IPS-NIHi7 (cell line): Measurements from ENCODE around the gene SLC66A3.
"Not testable (repeated sequence)": the region's sequence is repeated elsewhere in the genome, so short reads cannot be mapped to it uniquely, and the experiment has no call there.

Experiments used
- DNase-seq: peaks from one replicate; pipeline ENCODE4 v3.0.0; 2012; ENCODE audit warnings: mixed read lengths; ENCODE audit errors: extremely low spot score

The SLC66A3 gene

DNA sequence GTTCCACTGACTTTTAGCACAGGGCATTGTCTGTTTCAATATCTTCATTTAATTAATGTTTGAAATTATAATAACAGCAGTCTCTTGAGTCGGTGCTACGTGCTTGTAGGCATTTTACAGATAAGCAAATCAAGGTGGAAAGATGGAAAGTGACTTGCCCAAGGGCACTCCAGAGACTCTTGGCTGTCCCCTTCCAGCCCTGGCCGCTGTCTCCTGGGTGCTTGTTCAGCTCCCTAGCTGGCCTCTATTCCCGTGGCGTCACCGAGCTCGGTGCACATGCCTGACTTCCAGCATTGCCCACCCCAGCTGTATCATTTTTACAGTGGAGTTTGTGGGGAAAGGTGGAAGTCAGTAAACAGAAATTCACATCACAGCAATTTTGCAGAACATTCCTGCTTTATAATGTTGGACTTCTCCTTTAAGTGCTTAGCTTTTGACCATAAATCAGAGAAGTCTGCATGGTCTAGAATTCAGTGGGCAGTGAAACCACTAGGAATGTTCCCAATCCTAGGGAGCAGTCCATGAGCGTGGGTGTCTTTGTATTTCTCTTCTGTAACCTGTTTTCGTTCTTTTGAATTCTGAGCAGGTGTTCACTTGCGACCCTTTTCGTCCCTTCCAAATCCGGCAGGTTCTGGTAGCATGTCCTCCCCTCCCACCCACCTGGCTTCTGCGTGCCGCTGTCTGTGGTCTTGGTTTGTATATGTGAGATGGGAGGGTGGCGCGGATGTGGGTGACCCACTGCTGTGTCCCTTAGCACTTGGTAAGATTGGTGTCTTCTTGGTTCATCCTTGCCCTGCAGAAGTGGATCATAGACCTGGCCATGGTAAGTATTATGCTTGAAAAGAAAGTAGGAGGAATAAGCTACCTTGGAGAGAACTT, 8.4 kb downstream of the SLC66A3 start:
- DNase-seq: no peak

DNA sequence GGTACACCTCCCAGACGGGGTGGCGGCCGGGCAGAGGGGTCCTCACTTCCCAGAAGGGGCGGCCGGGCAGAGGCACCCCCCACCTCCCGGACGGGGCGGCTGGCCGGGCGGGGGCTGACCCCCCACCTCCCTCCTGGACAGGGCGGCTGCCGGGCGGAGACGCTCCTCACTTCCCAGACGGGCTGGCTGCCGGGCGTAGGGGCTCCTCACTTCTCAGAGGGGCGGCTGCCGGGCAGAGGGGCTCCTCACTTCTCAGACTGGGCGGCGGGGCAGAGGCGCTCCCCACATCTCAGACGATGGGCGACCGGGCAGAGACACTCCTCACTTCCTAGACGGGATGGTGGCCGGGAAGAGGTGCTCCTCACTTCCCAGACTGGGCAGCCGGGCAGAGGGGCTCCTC, 9.8 kb downstream of the SLC66A3 start:
- not testable (repeated sequence) for DNase-seq

DNA sequence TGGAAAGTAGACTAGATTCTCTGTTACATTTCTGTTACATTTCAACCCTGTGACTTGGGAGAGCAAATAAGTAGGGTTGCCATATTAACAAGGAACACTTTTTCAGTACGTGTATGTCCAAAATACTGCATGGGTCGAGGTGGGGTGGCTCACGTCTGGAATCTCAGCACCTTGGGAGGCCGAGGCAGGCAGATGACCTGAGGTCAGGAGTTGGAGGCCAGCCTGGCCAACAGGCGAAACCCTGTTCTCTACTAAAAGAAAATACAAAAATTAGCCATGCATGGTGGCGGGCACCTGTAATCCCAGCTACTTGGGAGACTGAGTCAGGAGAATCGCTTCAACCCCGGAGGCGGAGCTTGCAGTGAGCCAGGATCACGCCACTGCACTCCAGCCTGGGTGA, 11.2 kb downstream of the SLC66A3 start:
- DNase-seq: no peak

DNA sequence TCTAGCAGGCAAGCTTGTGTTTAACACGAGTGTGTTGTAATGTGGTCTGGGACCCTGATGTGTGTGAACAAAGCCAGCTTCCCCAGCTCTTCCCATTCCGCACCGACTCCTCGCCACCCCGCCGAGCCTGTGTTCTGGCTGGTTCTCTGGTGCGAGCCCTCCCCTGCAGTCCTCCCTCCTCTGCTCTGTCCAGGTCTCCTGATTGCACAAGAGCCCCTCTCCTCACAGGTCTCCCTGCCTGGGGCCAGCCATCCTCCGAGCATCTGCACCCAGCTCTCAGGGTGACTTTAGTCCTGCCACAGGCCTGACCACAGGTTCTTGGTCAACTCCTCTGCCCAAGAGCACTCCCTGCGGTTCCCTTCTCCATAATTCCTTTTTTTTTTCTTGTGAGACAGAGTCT, 13.2 kb downstream of the SLC66A3 start:
- DNase-seq: no peak

DNA sequence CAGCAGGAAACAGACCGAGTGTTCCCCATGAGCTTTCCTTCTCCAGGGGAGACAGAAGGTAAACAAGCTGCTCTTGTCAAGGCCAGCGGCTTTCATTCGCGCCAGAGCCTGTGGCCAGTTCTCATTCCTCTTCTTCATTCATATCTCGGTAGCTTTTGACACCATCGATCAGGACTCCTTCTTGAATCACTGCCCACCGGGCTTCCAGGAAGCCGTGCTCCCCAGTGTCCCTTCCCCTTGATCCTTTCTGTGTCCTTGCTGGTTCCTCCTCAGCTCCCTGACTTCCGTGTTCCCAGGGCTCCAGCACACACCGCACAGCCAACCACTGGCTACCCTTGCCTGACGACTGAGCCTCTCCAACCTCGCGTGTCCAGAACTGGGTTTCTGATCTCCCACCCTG, 14.1 kb downstream of the SLC66A3 start:
- DNase-seq: no peak

DNA sequence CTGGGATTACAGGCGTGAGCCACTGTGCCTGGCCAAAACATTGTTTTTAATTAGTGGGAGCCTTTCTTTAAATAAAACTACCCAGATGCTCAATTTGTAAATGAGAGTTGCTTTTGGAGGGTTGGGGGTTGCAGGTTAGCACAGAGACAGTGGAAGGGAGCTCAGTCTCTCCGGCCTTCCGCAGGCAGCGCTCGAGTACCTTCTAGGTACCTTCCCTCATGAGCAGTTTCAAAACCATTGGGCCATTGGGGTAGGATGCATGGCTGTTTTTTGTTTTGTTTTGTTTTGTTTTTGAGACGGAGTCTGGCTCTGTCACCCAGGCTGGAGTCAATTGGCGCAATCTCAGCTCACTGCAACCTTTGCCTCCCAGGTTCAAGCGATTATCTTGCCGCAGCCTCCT, 19.0 kb downstream of the SLC66A3 start:
- DNase-seq: no peak

DNA sequence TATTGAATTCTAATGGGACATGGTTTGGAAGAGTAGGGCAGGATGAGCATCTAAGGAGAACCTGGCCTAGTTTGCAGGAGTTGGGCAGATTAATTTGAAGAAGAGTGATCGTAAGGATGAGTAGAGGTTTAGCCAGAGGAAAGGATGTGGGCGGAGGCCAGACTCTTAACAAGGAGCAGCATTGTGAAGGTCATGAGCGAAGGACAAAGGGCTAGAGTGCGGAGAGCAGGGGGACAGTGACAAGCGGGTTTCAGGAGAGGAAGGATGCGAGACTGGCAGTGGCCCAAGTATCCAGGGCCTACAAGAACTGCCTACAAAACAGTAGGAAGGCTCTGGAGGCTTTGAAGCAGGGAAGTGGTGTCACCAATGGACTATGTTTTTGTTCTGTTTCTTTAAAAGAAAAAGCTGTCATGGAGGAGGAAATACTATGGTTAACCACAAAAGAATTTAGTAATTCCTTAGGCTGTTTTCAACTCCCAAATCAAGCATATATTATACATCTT, 20.1 kb downstream of the SLC66A3 start:
- DNase-seq: no peak

DNA sequence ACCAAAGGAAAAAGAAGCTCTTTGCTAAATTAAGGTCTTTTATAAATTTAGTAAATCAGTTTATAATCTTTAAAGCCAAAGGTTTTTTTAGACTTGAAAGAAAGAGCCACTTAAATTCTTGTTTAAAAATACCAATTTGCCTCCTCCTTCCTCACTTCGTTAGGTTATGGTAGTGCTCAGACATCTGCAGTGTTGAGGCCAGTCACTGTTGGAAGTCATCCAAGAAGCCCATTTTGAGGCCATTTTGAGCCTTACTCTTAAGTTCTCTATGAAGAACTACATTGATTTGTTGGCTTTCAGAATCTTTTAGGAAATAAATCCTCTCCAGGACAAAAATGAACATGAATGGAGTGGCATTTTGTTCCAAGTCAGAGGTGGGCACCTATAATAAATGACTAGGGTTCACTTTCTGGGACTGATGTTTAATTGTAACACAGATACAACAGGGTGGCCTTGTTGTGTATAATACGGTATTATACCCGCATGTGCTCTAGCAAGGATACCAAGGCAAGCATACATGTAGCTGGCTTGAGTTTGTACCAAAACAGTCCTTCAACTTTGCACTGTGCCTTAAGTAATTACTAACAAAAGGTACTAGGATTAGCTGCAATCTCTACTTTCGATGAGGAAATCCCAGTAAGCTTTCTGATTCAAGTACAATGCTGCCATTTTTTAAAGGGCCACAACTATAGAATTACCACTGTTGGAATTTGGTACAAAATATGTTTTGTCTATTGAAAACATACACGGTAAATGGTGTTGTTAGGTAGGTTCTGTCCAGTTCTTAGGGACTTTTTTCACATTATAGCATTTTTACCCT, 22.8 kb downstream of the SLC66A3 start:
- DNase-seq: no peak

DNA sequence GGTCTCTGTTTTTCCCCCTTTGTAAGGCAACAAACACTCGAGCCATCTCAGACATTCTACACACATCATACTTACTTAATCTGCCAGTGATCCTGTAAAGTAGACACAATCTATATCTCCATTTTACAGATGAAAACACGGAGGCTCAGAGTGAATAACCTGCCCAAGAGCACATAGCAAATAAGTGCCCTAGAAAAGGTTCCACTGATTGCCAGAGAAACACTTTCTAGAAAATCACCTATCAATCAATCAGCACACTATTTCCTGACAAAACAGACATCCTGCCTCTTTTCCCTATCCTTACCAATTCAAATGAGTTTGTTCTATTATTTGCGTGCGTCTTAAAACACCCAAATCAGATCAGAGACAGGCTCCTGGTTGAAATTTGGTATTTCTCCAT, 23.9 kb downstream of the SLC66A3 start:
- no peak for DNase-seq

DNA sequence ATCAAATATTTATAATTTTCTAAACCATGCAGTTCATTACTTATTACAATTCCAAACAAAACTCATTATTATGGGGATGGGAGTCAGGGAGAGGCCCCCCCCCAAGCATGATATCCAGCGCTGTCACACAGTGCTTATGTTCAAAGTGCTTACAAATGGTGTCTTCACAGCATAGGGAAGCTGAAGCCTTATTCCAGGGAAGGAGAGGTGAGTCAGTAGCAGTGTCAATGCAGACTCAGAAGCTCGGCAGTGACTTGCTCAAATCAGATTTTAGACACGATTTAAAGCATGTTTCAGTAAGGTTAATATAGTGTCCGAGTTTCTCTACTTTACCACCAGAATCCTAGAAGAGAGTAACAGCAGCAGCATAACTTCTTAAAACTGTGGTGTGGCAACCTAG, 24.6 kb downstream of the SLC66A3 start:
- no peak for DNase-seq

DNA sequence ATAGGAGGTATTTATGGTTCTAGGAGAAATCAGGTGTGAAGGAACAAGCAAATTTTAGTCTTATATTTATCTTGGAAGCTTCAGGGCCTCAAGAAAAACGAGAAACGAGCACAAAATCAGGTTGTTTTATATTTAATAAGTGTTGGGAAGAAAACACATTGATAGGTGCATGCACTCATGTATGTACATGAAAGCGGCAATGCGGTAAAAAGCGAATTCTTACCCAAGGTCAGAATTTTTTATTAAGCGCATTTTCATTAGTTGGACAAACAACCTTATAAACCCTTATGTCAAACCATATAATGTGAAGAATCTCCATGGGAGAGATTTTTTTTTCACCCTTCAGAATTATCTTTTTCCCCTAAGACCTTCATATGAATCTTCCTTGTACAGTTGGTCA, 25.4 kb downstream of the SLC66A3 start:
- DNase-seq: no peak

DNA sequence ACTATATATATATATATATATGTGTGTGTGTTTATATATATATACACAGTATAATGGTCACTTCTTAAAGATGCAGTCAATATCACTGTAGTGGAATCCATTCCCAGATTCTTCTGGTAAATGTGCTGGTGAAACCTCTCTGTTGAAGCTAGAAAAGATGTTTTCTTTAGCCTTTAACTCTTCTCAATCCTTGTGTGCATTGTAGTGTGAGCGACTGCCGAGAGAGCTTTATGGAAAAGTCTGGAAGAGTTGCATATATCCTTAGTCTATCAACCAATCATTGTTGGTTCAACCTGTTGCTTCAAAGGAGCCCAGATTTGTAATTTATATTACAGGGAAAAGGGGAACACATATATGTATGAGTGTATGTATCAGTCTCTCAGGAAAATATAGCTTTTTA, 27.7 kb downstream of the SLC66A3 start:
- DNase-seq: no peak

DNA sequence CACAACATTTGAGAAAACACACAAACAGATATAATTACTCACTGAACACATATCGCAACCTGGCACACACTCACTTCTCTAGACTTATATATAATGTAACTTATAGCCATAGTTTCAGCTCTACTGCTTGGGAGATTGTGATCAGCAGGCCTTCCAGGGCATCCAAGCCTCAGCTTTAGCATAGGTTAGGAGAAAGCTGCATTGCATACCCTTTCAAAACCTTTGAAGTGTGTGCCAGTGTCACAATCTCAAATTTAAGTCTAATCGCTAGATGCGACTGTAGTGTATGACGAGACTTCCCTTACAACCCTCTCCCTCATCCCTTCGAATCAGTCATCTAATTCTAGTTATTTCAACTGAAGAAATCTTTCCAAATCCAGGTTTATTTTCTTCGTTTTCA, 30.9 kb downstream of the SLC66A3 start:
- no peak for DNase-seq

DNA sequence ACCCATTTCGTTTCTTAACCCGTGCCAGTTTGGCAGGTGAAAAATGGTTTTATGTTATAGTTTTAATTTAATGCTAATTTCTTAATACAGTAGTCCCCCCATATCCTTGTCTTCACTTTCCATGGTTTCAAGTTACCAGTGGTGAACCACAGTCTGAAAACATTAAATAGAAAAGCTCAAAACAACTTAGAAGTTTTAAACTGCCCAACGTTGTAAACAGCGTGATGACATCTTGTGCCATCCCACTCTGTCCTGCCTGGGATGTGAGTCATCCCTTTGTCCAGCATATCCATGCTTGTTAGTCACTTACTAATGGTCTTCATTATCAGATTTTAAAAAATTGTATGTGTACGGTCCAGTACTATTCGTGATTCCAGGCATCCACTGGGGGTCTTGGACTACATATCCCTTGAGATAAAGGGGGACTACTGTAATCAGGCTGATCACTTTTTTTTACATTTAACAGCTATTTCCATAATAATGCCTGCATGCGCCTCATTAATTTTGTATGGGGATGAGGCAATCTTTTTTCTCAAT, 31.9 kb downstream of the SLC66A3 start:
- DNase-seq: no peak

DNA sequence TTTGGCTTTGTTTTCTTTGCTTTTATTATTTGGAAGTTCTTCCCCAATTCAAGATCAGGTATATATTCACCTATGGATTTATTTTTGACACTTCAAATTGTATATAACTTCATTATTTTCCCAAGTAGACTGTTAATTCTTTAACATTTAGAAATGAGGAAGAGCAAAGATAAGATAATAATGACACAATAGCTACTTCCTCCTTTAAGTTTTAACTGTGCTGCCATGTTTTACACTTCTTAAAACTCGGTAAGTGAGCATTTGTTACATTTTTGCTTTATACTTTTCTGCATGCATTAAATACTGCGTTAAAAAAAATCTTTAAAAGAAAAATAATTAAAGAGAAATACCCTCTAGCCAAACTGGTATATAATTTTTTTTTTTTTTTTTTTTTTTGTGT, 32.5 kb downstream of the SLC66A3 start:
- DNase-seq: no peak

DNA sequence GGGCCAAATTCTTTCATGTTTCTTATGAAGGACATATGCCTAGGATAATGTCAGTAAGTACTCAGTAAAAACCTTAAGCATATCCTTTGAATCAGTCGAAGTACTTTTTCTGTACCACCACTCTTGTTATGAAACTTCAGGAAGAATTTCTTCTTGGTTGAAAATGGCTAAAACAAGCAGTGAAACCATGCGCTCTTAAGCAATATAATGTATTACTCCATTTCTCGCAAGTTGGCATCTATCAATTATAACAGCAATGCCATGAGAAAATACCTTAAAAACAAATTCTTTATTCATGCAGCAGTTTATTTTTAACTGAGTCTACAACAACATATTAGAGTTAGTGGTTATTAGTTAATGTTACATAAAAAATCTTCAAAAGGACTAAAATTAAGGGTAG, 41.0 kb downstream of the SLC66A3 start:
- no peak for DNase-seq

DNA sequence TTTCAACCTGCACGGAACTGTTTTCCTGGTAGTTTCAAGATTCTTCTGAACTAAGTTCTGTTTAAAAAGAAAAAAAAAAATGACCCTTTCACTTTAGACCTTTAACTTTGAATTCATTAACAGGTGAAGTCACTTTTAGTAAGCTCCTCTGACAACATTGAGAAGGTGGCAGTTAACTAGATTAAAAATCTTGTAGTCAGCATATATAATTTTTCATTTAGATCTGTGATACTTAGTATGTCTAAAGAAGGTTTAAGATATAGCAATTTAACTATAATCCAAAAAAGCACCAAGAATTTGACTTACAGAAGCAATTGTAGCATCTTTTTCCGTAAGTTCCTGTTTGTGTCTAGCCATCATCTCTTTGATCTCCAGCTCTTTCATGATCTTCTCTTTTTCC, 45.4 kb downstream of the SLC66A3 start:
- no peak for DNase-seq

DNA sequence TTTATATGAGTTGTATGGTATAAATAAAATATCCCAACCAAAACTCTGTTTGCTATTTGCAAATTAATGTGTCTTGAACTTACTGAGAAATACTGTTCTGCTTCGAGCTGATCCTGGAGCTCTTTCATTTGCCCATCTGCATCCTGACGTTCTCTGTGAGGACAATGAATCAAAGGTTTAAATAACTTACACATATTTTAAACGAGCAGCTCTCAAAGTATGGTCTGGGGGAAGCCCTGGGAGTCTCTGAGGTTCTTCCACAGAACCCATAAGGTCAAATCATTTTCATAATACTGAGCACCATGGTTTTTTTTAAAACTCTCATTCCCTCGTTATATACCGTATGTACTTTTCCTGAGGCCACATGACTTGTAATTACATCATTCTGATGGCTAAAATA, 46.7 kb downstream of the SLC66A3 start:
- no peak for DNase-seq

DNA sequence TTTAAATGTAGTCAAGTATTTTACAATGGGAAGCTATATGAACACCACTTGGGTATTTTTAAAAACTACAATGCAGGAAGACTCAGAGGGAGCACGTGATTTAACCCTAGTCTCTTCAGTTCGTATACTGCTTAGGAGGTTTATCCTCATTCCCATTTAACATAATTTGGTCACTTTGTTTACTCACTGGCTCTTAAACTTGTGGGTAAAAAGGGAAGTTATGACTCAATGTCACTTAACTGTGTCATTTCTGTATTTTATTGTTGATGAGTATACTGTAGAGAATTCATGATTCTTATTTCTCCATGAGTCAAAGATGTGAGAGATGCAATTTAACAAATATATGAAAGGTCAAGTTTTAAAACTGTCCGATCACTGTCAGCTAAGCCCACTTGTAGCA, 48.2 kb downstream of the SLC66A3 start:
- DNase-seq: no peak

DNA sequence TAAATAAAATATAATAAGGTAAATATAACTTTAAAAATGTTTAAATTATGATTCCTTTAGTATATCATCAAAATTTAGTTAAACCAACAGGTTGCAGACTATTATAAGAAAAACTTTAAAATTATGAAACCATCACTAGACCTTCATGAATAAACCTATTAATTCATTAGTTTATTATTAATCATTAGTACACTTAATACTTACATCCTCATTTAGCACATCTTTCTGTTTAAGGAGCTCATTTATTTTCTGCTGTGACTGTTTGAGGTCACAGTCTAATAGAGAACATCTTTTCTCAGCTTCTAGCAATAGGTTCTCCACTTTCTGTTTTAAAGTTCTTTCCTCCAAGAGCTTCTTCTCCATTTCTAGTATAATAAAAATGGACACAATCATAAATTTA, 52.8 kb downstream of the SLC66A3 start:
- no peak for DNase-seq

DNA sequence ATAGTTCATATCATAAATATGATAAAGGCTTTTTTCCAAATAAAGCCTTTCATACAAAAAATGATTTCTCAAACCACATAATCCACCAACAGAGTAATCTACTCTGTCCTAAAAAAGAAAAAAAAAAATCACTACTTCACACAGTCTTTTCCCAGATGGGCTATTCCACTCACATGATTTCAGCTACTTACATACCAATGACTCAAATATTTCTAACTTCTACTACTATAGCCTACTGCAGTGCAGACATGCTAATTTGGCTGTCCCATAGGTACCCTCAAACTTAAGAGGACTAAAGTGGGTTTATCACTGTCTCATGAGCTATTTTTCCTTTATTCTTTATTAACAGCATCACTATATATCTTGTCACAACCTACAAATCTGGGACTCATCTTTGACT, 57.4 kb downstream of the SLC66A3 start:
- no peak for DNase-seq

DNA sequence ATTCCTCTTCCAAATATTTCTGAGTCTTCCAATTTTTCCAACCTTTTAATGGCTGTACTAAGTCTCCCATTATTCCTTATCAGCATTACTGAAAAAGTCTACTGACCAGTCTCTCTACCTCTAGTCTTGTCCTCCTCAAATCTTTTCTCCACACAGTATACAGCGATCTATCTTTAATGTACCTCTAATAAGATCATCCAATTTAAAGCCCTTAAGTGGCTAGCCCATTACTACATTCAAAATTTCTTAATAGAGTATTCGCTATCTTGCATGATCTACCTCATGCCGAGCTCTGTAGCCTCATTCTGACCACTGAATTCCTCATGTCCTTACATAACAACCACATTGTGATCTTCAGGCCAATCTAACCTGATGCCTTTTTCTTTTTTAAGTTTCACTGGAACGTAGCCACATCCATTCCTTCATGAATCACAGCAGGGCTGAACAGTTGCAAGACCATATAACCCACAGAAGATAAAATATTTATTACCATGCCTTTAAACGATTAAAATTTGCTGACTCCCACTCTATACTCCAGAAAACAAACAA, 57.9 kb downstream of the SLC66A3 start:
- no peak for DNase-seq
